Middle frontal gyrus (tissue), 1 donor: ENCODE data around the gene DPP3.

Experiments used
- DNase-seq: peaks from one replicate; pipeline ENCODE4 v3.0.0-alpha.2; 2015; ENCODE audit warnings: low spot score; ENCODE audit errors: extremely low spot score

DPP3 gene

GRCh38 chr11:66464916-66465315, 15.3 kb upstream of the DPP3 start:
- no peak for DNase-seq

- no peak for DNase-seq
Measured at GRCh38 chr11:66465373-66466224, 14.6 kb upstream of the DPP3 start.

DNA sequence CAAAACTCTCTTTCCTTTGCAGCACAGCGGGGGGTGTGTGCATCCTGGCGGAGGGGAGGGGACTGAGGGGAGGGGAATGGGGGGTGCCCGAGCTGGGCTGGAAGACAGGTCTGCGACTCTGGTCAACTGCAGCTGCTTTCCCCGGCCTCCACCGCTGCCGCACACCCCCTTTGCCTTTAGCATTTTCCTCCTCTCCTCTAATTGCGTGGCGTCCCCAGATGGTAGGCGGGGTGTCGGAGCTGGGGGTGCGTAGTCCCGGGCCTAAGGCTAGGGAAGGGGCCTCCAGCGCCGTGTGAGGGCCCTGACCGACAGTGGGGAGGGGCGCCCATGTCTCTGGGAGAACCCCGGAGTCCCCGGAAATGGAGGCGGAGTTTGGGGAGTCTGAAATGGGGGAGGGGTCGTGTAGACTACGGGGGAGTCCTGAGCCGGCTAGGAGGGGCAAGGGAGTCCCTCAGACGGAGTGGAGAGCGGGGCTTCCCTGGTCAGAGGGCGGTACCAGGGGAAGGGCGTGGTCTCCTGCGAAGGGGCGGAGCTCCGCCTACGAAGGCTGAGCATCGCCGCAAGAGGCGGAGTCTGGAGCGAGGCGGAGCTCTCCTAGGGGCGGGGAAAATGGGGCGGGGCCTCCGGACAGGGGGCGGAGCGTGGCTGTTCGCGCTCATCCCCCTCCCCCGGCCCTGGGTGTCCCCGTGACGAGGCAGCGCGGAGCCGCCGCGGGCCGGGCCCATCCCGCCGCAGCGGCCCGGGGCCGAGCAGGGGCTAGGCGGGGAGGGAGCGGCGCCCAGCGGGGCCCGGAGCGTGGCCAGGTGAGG, 13.8 kb upstream of the DPP3 start, which contains the start of gene PELI3:
Gene PELI3, plus strand, starts transcription at position 681 of the 809 bp plus-strand sequence. CDS start 1,224 bp downstream, outside the sequence.
- DNase-seq: peak; percentile 79

DNA sequence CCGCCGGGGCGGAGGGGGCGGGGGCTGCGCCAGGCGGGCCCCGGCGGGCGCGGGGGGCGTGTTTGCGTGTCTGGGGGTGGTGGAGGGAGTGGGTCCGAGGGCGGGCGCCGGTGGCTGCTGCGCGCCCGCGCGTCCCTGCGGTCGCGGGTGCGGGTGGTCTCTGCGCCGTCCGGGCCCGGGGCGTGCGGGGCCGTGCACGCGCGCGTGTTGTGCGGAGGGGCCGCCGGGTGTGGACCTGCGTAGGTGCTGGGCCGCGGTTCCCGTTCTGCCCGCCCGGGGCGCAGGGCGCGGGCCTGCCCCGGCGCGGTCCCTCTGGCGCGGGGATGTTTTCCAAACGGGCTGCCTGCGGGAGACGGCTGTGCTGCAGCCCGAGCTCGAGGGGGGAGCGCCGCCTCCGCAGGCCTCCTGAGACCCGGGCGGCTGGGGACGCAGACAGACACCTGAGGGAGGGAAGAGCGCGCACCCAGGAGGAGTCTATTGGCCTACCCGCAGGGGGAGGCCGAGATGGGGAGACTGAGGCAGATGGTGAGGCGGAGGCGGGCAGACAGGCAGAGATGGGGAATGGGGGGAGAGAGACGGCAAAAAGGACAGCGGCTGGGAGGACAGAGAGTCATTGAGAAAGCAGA, 13.1 kb upstream of the DPP3 start:
- no peak for DNase-seq

GRCh38 chr11:66467756-66468155, 12.5 kb upstream of the DPP3 start:
- no peak for DNase-seq

DNA sequence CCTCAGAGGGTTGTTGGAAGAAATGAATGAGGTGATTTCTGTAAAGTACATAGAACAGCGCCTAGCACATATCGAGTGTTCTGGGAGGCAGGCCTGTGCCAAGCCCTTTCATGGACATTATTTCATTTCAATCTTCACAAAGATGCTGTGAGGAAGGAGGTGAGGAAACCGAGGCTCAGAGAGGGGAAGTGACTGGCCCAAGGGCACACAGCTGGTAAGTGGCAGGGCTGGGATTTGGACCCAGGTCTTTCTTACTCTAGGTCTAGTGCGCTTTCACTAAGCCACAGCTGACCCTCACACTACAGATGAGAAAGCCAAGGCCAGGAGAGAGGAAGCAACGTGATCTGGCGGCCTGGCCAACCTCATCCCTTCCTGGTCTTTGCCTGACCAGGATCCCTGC, 11.5 kb upstream of the DPP3 start:
- no peak for DNase-seq

DNA sequence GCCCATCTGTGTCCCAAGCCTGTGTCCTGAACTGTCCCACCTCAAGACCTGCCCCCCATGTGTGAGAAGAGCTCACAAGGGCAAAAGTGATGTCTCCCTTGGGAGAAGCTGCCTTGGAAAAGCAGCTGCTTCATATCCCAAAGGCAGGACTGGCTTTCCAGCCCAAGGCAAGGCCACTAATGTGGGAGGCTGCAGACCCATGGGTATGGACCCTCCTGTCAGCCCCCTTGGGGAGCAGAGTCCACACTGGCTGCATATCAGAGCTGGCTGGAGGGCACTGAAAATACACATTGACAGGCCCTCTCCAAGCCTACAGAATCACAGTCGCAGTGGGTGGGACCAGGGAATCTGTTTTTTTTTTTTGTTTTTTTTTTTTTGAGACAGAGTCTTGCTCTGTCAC, 10.8 kb upstream of the DPP3 start:
- no peak for DNase-seq

- DNase-seq: no peak
Measured at GRCh38 chr11:66470015-66470414, 10.2 kb upstream of the DPP3 start.

GRCh38 chr11:66471142-66471541, 9.1 kb upstream of the DPP3 start:
- no peak for DNase-seq

DNA sequence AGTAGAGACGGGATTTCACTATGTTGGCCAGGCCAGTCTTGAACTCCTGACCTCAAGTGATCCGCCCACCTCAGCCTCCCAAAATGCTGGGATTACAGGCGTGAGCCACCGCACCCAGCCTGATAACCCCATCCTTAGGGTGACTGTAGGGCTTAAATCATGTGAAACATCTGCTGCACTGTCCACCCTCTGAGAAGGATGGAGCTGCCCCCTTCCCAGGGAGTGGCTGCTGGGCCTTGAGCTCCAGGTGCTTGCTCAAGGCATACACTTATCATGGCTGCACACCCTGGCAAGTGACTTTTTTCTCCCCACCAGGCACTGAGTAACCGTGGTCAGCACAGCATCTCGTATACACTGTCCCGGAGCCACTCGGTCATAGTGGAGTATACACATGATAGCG, 8.2 kb upstream of the DPP3 start:
- DNase-seq: no peak

DNA sequence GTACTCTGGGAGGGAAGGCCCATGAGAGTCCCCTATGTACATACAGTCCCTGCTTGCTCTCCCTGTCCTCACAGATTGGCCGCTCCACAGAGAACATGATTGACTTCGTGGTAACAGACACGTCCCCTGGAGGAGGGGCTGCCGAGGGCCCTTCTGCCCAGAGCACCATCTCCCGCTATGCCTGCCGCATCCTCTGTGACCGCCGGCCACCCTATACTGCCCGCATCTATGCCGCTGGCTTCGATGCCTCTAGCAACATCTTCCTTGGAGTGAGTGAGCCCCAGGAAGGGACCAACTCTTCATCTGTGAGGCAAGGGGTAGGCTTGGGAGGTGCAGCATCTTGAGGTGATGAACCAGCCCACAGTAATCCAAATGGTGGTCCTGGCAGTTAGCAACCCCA, 7.1 kb upstream of the DPP3 start:
- no peak for DNase-seq

GRCh38 chr11:66473608-66474515, 6.4 kb upstream of the DPP3 start:
- no peak for DNase-seq

GRCh38 chr11:66475349-66476172, 4.7 kb upstream of the DPP3 start:
- no peak for DNase-seq

DNA sequence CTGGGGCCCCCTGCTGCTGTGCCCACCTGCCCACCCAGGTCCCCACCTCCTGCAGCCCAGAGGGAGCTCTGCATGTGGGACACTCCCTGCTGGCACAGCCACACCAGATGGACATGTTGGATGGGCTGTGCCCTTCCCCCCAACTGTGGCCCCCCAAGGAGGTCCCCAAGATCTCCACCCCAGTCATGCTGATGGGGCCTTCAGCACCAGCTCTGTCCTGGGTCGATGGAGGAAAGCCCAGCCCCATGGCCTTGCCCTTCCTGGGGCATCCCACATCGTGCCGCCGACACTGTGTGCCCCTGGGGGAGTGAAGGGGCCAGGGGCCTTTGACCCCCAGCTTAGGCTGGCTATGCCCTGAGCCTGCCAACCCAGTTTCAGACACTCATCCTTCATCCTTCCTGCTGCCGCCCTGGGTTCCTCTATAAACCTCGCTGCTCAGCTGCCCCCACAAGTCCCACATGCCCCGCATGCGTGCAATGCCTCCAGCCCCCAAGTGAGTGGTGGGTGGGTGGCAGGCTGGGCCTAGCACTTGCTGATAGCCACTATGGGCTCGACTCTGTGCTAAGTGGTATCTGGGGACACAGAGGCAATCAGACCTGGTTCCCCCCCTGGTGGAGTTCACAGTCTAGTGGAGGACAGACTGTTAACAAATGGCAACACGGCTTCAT, 3.9 kb upstream of the DPP3 start:
- DNase-seq: no peak

DNA sequence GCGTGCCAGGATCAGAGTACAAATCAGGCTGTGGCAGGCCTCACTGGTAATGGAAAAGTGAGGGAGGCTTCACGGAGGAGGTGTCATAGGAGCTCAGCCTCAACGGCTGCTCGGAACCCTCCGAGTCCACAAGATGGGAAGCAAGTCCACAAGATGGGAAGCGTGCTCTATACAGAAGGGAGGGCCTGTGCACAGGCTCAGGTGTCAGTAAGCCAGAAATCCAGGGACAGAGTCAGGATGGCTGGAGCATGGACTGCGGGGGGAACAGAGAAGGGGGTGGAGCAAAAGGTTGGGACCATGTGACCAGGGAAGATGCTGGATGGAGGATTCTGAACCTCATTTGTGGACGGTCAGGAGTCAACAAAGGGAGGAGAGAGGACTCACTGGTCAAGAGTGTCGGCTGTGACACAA, 3.4 kb upstream of the DPP3 start:
- no peak for DNase-seq

- DNase-seq: no peak
Measured at GRCh38 chr11:66477263-66478201, 2.7 kb upstream of the DPP3 start.

- no peak for DNase-seq
Measured at GRCh38 chr11:66478729-66479393, 1.4 kb upstream of the DPP3 start.
